GM12878 (cell line): ENCODE results near the gene EFNA3. TPM values are rescaled to one million over a fixed set of nuclear protein-coding genes. Genes with fewer than 3 reads are reported as not detected.
A peak's percentile ranks its signal among the peaks of the same experiment; 100 is the strongest.

ENCODE experiments used
- ATAC-seq: fragments of 200-7000 bp; cut with Tn5 transposase; 3 replicates; pipeline ENCODE4 v1.9.1; 2020; ENCODE audit warnings: mild to moderate bottlenecking, moderate library complexity
- BruUV-seq: library from RNA; stranded (reverse); fragments of 400-500 nt; replicated peaks from 2 replicates; lab custom pipeline; 2021; lab: Mats Ljungman, UMichigan
- CTCF ChIA-PET: fragments of 300-600 bp; sonication (Branson Sonifier 250); formaldehyde crosslinking; extraction: SDS; loops from one replicate; lab custom pipeline; 2021; ENCODE audit warnings: inconsistent platforms; lab: Yijun Ruan, JAX
- POLR2A ChIA-PET: fragments of 350-600 bp; formaldehyde crosslinking; extraction: SDS; loops from one replicate; lab custom pipeline; 2021; ENCODE audit warnings: inconsistent platforms; lab: Charles Lee
- RAD21 ChIA-PET: fragments of 300-600 bp; sonication (Branson Sonifier 250); formaldehyde crosslinking; loops from one replicate; lab custom pipeline; 2023; ENCODE audit warnings: antibody characterized with exemption; ENCODE audit not compliant: unreplicated experiment; lab: Charles Lee
- SMC1A ChIA-PET: fragments of 300-600 bp; sonication (Branson Sonifier 250); formaldehyde crosslinking; loops from one replicate; lab custom pipeline; 2023; ENCODE audit not compliant: unreplicated experiment, uncharacterized antibody; lab: Charles Lee
- DNase-seq: peaks from one replicate; pipeline ENCODE4 v3.0.0-alpha.2; 2011; ENCODE audit warnings: low read depth, low spot score
- FAIRE-seq: peaks from 3 replicates; lab custom pipeline; 2011; peaks lifted over from hg19 to GRCh38; lab: Jason Lieb, UNC
- H2AFZ ChIP-seq: 2 replicates; pipeline ENCODE4 v1.6.0; 2011; ENCODE audit warnings: low read depth, low read length, control low read depth; ENCODE audit not compliant: control insufficient read depth
- H3K27ac ChIP-seq: 2 replicates; pipeline ENCODE4 v1.5.1; 2011; ENCODE audit warnings: control low read depth; ENCODE audit not compliant: control insufficient read depth, insufficient read depth
- H3K27me3 ChIP-seq, 2 experiments: replicated peaks in 1 of 2; 2 replicates each; pipeline versions ENCODE4 v1.6.0 to v1.6.1; 2011; ENCODE audit warnings: low read length in 1 of 2; ENCODE audit not compliant: control insufficient read depth in 2 of 2, insufficient read depth in 2 of 2
- H3K36me3 ChIP-seq, 2 experiments: 2 replicates each; pipeline ENCODE4 v1.5.1; 2011; ENCODE audit warnings: low read length in 1 of 2; ENCODE audit not compliant: control insufficient read depth in 2 of 2, insufficient read depth in 2 of 2
- H3K4me1 ChIP-seq: 2 replicates; pipeline ENCODE4 v1.6.1; 2011; ENCODE audit warnings: mild to moderate bottlenecking, low read length, moderate library complexity, mixed read lengths; ENCODE audit not compliant: control insufficient read depth, insufficient read depth
- H3K4me2 ChIP-seq: 2 replicates; pipeline ENCODE4 v1.6.0; 2011; ENCODE audit warnings: control low read depth; ENCODE audit not compliant: control insufficient read depth, insufficient read depth
- H3K4me3 ChIP-seq: fragments of 200-600 bp; sonication (generic); 2 replicates; pipeline ENCODE4 v1.5.1; 2016
- H3K79me2 ChIP-seq: 2 replicates; pipeline ENCODE4 v1.6.0; 2011; ENCODE audit warnings: low read length; ENCODE audit not compliant: control insufficient read depth, insufficient read depth
- H3K9ac ChIP-seq: 2 replicates; pipeline ENCODE4 v1.8.0; 2011; ENCODE audit warnings: low read length, control low read depth, mixed read lengths; ENCODE audit not compliant: control insufficient read depth, insufficient read depth
- H3K9me3 ChIP-seq: replicated peaks from 3 replicates; pipeline ENCODE4 v1.5.1; 2011; ENCODE audit warnings: mild to moderate bottlenecking, low read length; ENCODE audit not compliant: control insufficient read depth, insufficient read depth
- H4K20me1 ChIP-seq: 2 replicates; pipeline ENCODE4 v1.6.0; 2011; ENCODE audit not compliant: control insufficient read depth, insufficient read depth
- BRCA1 ChIP-seq: IDR thresholded peaks from 2 replicates; pipeline ENCODE4 v1.6.1; 2011; ENCODE audit warnings: low read depth, low read length, improper control_type of control experiment
- HDAC2 ChIP-seq: fragments of 200-600 bp; sonication (generic); IDR thresholded peaks from 2 replicates; pipeline ENCODE4 v1.6.1; 2017
- RAD21 ChIP-seq: IDR thresholded peaks from 2 replicates; pipeline ENCODE4 v1.6.1; 2011; ENCODE audit warnings: mild to moderate bottlenecking, low read depth, low read length, moderate library complexity; ENCODE audit not compliant: insufficient read depth
- SMC3 ChIP-seq: IDR thresholded peaks from 2 replicates; pipeline ENCODE4 v1.6.1; 2011; ENCODE audit warnings: low read length, improper control_type of control experiment, borderline replicate concordance
- TCF12 ChIP-seq: IDR thresholded peaks from 2 replicates; pipeline ENCODE4 v1.6.1; 2011; ENCODE audit warnings: low read depth, mild to moderate bottlenecking, low read length
- WGBS: methylation state at CpG from one replicate; pipeline ENCODE4 v1.1.6; 2016; ENCODE audit warnings: low lambda C conversion rate; ENCODE audit not compliant: insufficient replicate concordance, insufficient coverage; ENCODE audit errors: missing lambda C conversion rate; 5-methylcytosine and 5-hydroxymethylcytosine counted together
- in situ Hi-C: fragments of 300-500 bp; cut with MboI; formaldehyde crosslinking; loops from 9 replicates; pipeline ENCODE4 v1.14.3; 2018; ENCODE audit warnings: mixed read lengths
- intact Hi-C: fragments of 100-400 bp; cut with micrococcal nuclease; formaldehyde crosslinking; loops from one replicate; pipeline ENCODE4 v1.14.2; 2022; ENCODE audit not compliant: unreplicated experiment
- polyA plus RNA-seq, 11 experiments: library from polyadenylated mRNA; depleted of rRNA in 4 of 11; unstranded in 6 of 11; stranded (reverse) in 5 of 11; fragments of >200 nt; fragmentation: Nextera tagmentation in 4 of 11; fragmentation: Illumina TruSeq in 1 of 11; extraction: Ambion mirVana in 4 of 11; extraction: Trizol in 1 of 11; gene quantifications; 1 replicate in 1 of 11; 2 replicates in 10 of 11; pipeline versions ENCODE4 v1.2.1 to v1.2.3, GENCODE V29; 2011 to 2016; ENCODE audit warnings: inconsistent platforms in 2 of 11, missing spikeins in 2 of 11, low read depth in 1 of 11
- total RNA-seq, 4 experiments: library from RNA; depleted of rRNA in 3 of 4; stranded (reverse); fragments of >200 nt in 3 of 4; fragmentation: Illumina TruSeq in 1 of 4; extraction: Trizol in 1 of 4; gene quantifications; 2 replicates each; pipeline versions ENCODE4 v1.2.1 to v1.2.3, GENCODE V29; 2013 to 2021
- TF ChIP-seq, protein P1 (sequence below), 3 experiments: IDR thresholded peaks in 2 of 3; conservative IDR thresholded peaks in 1 of 3; 2 replicates each; pipeline ENCODE4 v1.5.1; 2011; ENCODE audit warnings: low read depth in 3 of 3, low read length in 3 of 3, mild to moderate bottlenecking in 3 of 3, control low read depth in 2 of 3, moderate library complexity in 2 of 3, inconsistent platforms in 1 of 3, mixed read lengths in 1 of 3; ENCODE audit not compliant: control insufficient read depth in 2 of 3, insufficient read depth in 1 of 3; ENCODE audit errors: extremely low read depth in 1 of 3

The EFNA3 gene
- total and polyA plus RNA-seq, 10 of the 15 experiments (the other 5 are each of a cell fraction or from before 2014, with no cell fraction given), result 0.08 to 5.4 (median 1.1) TPM

DNA sequence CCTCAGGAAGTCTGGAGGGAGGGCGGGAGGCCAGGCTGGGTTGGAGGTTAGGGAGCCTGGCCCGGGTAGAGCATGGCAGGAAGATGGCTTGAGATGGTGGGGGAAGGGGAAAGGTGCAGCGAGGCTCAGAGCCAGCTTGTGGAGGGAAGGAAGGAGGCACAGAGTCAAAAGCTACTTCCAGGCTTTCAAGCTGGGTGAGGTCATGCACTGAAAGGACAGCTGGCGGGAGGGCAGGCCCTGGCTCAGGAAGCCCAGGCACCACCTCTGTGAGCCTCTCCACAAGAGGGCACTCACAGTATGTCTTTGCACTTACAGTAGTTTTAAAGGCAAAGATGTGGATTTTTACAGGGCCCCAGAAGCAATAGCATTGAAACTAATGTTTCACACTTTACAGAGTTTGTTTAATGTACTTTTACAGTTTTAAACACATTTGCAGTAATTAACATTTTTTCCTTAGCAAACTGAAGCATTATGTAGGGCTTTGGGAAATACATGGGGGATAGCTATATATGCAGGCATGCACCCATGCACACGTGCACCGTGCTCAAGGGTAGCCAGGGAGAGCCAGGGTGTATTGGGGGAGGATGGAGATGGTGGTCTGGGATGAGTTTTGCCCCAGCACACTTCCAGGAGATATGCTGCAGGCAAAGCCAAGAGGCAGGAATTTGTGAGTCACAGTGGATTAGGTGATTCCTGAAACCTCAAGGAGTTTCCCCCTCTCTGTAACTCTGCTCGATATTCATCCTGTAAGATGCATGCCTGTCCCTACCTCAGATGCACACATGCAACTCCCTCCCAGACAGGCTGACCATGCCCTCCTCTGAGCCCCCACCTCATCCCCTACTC is 33.6 kb upstream of the EFNA3 start:
- ChIA-PET SMC1A (interaction anchor here (0.9 to 3.0 kb wide), 7 partner anchors 14 to 527 kb away, joined by 3 to 17 read pairs (median 4); partner anchors contain the start of gene PBXIP1), POLR2A (interaction anchor here (0.6 to 1.8 kb wide), 2 partner anchors 40 to 582 kb away, joined by 3 to 4 read pairs; no protein-coding TSS in a partner anchor), CTCF (interaction anchor here (0.6 to 6.1 kb wide), 24 partner anchors 12 to 485 kb away, joined by 3 to 121 read pairs (median 5); partner anchors contain the start of genes EFNA3, FLAD1, KRTCAP2 and LENEP), RAD21 (interaction anchor here (0.9 to 3.6 kb wide), 10 partner anchors 12 to 485 kb away, joined by 3 to 16 read pairs (median 6); partner anchors contain the start of genes KRTCAP2 and PYGO2)
- in situ Hi-C loops (no loop called here), intact Hi-C loops (loop anchor here (1.0 kb wide), 2 partner anchors 16 to 39 kb away; no protein-coding TSS in a partner anchor)
- FAIRE-seq (peak; percentile 94), ATAC-seq (peak; percentile 98), DNase-seq (no peak)
- Histone ChIP-seq H3K27me3 (peaks cover 2 to 3% of the 10 kb centered on the region in 2 experiments; a peak in 2 of 4 replicates), H4K20me1 (no peaks in the 10 kb centered on the region), H2AFZ (no peak overlapping the region), H3K27ac (no peak overlapping the region), H3K36me3 (no peaks in the 10 kb centered on the region), H3K9ac (no peak overlapping the region), H3K4me2 (no peak overlapping the region), H3K9me3 (no peaks in the 10 kb centered on the region), H3K4me1 (peaks cover under 1% of the 10 kb centered on the region; the same call in 1 of the 2 replicates), H3K4me3 (no peak overlapping the region), H3K79me2 (no peaks in the 10 kb centered on the region)
- BruUV-seq, result no TSS peak
- TF ChIP-seq, protein P1, sequence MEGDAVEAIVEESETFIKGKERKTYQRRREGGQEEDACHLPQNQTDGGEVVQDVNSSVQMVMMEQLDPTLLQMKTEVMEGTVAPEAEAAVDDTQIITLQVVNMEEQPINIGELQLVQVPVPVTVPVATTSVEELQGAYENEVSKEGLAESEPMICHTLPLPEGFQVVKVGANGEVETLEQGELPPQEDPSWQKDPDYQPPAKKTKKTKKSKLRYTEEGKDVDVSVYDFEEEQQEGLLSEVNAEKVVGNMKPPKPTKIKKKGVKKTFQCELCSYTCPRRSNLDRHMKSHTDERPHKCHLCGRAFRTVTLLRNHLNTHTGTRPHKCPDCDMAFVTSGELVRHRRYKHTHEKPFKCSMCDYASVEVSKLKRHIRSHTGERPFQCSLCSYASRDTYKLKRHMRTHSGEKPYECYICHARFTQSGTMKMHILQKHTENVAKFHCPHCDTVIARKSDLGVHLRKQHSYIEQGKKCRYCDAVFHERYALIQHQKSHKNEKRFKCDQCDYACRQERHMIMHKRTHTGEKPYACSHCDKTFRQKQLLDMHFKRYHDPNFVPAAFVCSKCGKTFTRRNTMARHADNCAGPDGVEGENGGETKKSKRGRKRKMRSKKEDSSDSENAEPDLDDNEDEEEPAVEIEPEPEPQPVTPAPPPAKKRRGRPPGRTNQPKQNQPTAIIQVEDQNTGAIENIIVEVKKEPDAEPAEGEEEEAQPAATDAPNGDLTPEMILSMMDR (IDR thresholded peaks at IDR 0.05 in 2 of 3, conservative IDR thresholded peaks at IDR 0.05 in 1 of 3; ENCODE audit: control insufficient read depth in 2 of 3, extremely low read depth in 1 of 3, insufficient read depth in 1 of 3, low read depth in 3 of 3, low read length in 3 of 3), result peak; percentile 76 to 87 (median 84)
- TF ChIP-seq HDAC2, result no peak
- TF ChIP-seq BRCA1, result no peak
- TF ChIP-seq RAD21, result peak; percentile 71
- peak; percentile 81 for TF ChIP-seq SMC3
- 0 out of 2 replicates have a peak, but pooled peaks have one; percentile 26 for TF ChIP-seq TCF12
- 35% methylated on average over 7 of the region's 7 CpGs for WGBS
